Cardiac fibroblast (primary cell): ENCODE measurements around the gene SPSB1.

Experiments
- DNase-seq, 2 donors: peaks; one replicate each; pipeline versions ENCODE4 v3.0.0 to v3.0.0-alpha.2; 2010; ENCODE audit warnings: low read depth in 2 of 2
- H3K4me3 ChIP-seq, 2 donors: replicated peaks in 1 of 2; 1 replicate in 1 of 2; 2 replicates in 1 of 2; pipeline ENCODE4 v1.5.1; 2011; ENCODE audit warnings: low read depth in 2 of 2, low read length in 2 of 2, mild to moderate bottlenecking in 2 of 2, moderate library complexity in 1 of 2
- CTCF ChIP-seq: IDR thresholded peaks from one replicate; pipeline ENCODE4 v1.5.1; 2011; ENCODE audit warnings: low read depth, mild to moderate bottlenecking, low read length, inconsistent platforms

The SPSB1 gene

DNA sequence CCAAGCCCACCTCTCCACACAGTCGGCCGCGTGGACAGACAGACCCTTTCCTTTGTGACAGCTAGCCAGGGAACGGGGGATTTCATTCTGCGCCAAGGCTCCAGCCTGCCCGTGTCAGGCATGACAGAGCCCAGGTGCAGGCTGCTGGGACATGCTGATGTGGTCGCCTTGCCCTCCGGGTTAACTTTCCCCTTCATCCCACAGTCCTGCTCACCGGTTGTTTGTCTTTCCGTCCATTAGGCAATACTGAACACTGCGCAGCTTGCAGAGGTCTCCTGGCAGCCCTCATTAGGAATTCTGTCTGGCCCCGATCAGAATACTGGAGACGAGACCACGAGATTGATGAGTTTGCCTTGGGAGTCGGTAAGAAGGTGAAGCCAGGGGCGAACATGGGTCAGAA is 62.8 kb downstream of the SPSB1 start:
- no peak overlapping the region for H3K4me3 ChIP-seq
- no peak for DNase-seq
- no peak for TF ChIP-seq CTCF

- no peak for TF ChIP-seq CTCF
- no peak overlapping the region for H3K4me3 ChIP-seq
- DNase-seq: no peak
These were observed 63.3 kb downstream of the SPSB1 start for GRCh38 chr1:9356021-9356420.

DNA sequence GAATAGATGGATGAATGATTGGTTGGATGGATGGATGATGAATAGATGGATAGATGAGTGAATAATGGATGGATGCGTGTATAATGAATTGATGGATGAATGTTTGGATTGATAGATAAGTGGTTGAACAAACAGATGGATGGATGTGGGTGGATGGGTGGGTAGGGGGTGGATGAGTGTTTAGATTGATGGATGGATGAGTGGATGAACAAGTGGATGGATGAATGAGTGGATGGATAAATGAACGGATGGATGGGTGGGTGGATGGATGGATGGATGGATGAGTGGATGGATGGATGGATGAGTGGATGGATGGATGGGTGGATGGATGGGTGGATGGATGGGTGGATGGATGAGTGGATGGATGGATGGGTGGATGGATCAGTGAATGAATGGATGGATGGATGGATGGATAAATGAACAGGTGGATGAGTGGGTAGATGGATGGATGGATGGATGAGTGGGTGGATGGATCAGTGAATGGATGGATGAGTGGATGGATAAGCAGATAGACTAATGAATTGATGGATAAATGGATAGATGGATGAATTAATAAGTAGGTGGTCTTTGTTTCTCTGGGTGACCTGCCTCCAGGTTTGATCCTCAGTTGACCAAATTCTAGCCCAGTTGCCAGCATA is 64.3 kb downstream of the SPSB1 start:
- no peak overlapping the region for H3K4me3 ChIP-seq
- no peak for TF ChIP-seq CTCF
- DNase-seq: no peak

DNA sequence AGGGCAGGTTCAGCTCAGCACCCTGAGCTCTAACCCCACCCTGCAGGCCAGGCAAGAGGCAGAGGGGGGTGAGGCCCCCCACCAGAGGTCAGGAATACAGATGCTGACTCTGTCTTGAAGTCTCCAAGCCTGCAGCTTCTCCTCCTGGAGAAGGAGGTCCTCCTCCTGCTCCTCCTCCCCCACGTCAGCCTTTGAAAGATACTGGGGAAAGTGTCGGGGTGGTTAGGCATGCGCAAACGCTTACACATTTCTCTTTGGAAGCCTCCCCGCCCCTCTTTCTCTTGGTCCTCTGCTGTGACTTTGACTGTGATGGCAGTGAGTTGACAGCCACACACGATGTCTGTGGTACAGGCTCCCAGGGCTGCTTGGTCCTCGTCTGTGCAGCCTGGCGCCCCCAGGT is 65.3 kb downstream of the SPSB1 start:
- TF ChIP-seq CTCF: no peak

GRCh38 chr1:9360371-9361064 is 67.8 kb downstream of the SPSB1 start:
- no peak for DNase-seq
- no peak overlapping the region for H3K4me3 ChIP-seq
- TF ChIP-seq CTCF: no peak

More for the DNA sequence above, 65.3 kb downstream of the SPSB1 start:
- no peak overlapping the region for H3K4me3 ChIP-seq
- DNase-seq: no peak

DNA sequence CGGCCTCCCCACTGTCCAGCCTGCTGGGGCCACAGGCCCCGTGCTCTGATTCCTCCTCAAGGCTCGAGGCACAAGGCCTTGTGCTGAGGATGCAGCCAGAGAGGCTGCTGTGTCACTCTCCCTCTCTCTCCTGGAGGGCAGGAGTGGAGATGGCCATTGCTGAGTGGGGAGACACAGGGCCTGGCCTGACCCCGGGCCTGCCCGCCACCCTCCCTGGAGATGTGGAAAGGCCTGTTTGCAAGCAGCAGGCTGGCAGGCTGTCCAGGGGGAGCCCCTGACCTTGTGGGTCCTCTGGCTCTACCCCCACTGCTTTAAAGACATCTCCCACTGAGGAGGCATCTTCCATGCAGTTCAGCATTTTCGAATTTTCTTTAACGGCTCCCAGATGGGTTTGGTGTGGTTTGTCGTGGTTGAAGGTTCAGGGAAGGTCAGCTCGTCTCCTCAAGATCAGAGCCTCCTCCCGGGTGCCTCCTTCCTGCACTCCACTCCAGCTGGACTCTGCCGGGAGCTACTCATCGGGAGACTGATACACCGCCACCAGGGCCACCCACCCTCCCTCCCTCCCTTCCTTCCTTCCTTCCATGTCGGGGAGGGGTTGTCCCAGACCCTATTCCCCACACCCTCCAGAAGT is 69.1 kb downstream of the SPSB1 start:
- DNase-seq: no peak
- TF ChIP-seq CTCF: no peak
- no peak overlapping the region for H3K4me3 ChIP-seq
